Neural progenitor cell (in vitro differentiated cells): ENCODE results near the gene SFTPD.
A peak's percentile ranks its signal among the peaks of the same experiment; 100 is the strongest.

Experiments
- EZH2 ChIP-seq: fragments of 200-600 bp; sonication (generic); IDR thresholded peaks from 2 replicates; pipeline ENCODE4 v1.6.1; 2017; ENCODE audit warnings: antibody characterized with exemption, mild to moderate bottlenecking, moderate library complexity
- TF ChIP-seq, protein P1 (sequence below): fragments of 200-600 bp; sonication (generic); IDR thresholded peaks from 2 replicates; pipeline ENCODE4 v1.5.1; 2017; ENCODE audit warnings: antibody characterized with exemption, mild to moderate bottlenecking

DNA sequence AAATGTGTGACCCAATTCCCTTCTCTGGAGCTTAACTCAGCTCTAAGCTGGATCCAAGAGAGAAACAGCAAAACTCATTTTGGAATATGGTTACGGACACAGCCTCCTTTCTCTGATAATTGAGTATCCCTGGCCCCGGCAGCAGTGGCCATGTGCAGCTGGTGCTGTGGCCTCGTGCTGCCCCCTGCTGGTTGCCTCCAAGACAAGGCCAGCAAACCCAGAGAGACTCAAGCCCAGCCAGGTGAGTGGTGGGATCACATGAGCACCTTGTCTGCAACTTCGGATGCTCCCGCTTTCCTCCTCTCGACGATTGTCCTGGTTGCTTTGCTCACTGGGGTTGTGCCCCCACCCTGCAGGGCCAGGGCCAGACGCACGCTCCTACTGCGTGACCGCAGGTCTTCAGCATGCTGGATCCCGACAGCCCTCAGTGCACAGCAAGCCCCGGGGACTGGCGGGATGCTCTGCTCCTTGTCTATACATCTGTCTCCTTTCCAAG, 19.4 kb downstream of the SFTPD start:
- TF ChIP-seq, protein P1, sequence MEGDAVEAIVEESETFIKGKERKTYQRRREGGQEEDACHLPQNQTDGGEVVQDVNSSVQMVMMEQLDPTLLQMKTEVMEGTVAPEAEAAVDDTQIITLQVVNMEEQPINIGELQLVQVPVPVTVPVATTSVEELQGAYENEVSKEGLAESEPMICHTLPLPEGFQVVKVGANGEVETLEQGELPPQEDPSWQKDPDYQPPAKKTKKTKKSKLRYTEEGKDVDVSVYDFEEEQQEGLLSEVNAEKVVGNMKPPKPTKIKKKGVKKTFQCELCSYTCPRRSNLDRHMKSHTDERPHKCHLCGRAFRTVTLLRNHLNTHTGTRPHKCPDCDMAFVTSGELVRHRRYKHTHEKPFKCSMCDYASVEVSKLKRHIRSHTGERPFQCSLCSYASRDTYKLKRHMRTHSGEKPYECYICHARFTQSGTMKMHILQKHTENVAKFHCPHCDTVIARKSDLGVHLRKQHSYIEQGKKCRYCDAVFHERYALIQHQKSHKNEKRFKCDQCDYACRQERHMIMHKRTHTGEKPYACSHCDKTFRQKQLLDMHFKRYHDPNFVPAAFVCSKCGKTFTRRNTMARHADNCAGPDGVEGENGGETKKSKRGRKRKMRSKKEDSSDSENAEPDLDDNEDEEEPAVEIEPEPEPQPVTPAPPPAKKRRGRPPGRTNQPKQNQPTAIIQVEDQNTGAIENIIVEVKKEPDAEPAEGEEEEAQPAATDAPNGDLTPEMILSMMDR = peak; percentile 95
- TF ChIP-seq EZH2 = peak; percentile 31
